ENCODE results near the gene SYNDIG1. TPM values are rescaled to one million over a fixed set of nuclear protein-coding genes. Genes with fewer than 3 reads are reported as not detected.

Gene SYNDIG1
- total RNA-seq, 4 donors from 2014 or later: 0.20 to 1.3 (median 0.66) TPM; not detected in 1

DNA sequence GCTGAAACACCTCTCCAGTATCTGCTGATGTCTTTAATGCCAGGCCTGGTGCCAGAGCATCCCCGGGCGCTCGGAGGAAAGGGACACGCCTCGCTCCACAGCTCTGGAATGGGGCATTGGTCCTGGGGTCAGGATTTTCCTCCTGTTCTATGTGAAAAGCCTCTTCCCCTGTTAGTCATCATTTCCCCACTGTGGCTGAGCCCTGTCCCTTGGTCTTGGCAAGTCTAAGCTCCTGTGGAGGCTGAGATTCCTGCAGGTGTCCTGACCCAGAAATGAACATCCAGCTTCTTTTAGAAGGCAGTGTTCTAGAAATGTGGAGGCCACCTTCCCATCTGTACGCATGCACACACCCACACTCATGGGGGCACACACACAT, 19.4 kb downstream of the SYNDIG1 start:
- H3K9me3 ChIP-seq: no peaks in the 10 kb centered on the region
- in situ Hi-C loops (cut with MboI; ENCODE audit: low sequenced_read_pairs in 4 of 4) (loop anchor here in 1 of 4 donors (25.0 kb wide), 1 partner anchor 101 kb away; no protein-coding TSS in a partner anchor), intact Hi-C loops (cut with DNase I; ENCODE audit: low total_unique reads) (no loop called here)
- H3K27ac ChIP-seq: no peak overlapping the region
- H3K27me3 ChIP-seq: no peaks in the 10 kb centered on the region
- no peak for DNase-seq
- H3K4me1 ChIP-seq: no peaks in the 10 kb centered on the region
- no peak for TF ChIP-seq POLR2A (IDR thresholded peaks at IDR 0.05)
- no peak for TF ChIP-seq CTCF (IDR thresholded peaks at IDR 0.05 in 4 of 5, conservative IDR thresholded peaks at IDR 0.05 in 1 of 5)
- ATAC-seq: no peak
- no peaks in the 10 kb centered on the region for H3K36me3 ChIP-seq
- H3K4me3 ChIP-seq: no peak overlapping the region

GRCh38 chr20:24489193-24489592, 19.8 kb downstream of the SYNDIG1 start:
- Histone ChIP-seq H3K27ac (no peak overlapping the region), H3K27me3 (no peaks in the 10 kb centered on the region), H3K4me1 (no peaks in the 10 kb centered on the region), H3K4me3 (no peak overlapping the region), H3K36me3 (no peaks in the 10 kb centered on the region), H3K9me3 (no peaks in the 10 kb centered on the region)
- ATAC-seq (no peak), DNase-seq (no peak)
- in situ Hi-C loops (cut with MboI; ENCODE audit: low sequenced_read_pairs in 4 of 4): loop anchor here in 1 of 4 donors (25.0 kb wide), 1 partner anchor 102 kb away; no protein-coding TSS in a partner anchor
- intact Hi-C loops (cut with DNase I; ENCODE audit: low total_unique reads): no loop called here
- TF ChIP-seq POLR2A (IDR thresholded peaks at IDR 0.05): no peak
- TF ChIP-seq CTCF (IDR thresholded peaks at IDR 0.05 in 4 of 5, conservative IDR thresholded peaks at IDR 0.05 in 1 of 5): no peak

DNA sequence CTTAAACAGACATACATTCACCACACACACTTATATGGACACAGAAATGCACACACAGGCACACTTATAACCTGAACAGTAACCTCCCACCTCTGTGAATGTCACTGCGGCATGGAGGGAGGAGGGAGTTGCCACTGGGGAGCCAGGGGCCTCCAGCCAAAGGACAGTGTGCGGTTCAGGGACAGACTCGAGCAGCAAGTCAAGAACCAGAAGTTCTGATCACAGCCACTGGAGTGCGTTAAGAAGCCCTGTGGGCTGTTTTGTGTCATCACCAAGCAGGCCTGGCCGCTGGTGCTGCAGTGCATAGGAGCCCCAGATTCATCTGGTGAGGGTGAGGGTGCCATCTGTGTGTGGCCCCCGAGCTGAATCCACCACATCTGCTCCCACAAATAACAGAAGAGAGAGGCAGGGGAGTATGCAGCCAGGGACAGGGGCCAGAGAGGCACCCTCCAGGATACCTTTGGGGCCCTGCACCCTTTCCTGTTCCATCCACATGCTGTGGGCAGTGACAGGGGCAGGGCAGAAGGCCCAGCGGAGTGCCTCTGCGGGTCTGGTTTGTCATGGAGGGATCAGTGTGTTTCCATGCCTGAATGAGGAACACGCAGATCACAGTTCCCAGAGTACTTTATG, 20.3 kb downstream of the SYNDIG1 start:
- no peaks in the 10 kb centered on the region for H3K9me3 ChIP-seq
- H3K4me3 ChIP-seq: no peak overlapping the region
- H3K27me3 ChIP-seq: no peaks in the 10 kb centered on the region
- in situ Hi-C loops (cut with MboI; ENCODE audit: low sequenced_read_pairs in 4 of 4) (loop anchor here in 1 of 4 donors (25.0 kb wide), 1 partner anchor 102 kb away; no protein-coding TSS in a partner anchor), intact Hi-C loops (cut with DNase I; ENCODE audit: low total_unique reads) (no loop called here)
- no peaks in the 10 kb centered on the region for H3K4me1 ChIP-seq
- H3K27ac ChIP-seq: no peak overlapping the region
- DNase-seq (no peak), ATAC-seq (no peak)
- H3K36me3 ChIP-seq: no peaks in the 10 kb centered on the region
- no peak for TF ChIP-seq CTCF (IDR thresholded peaks at IDR 0.05 in 4 of 5, conservative IDR thresholded peaks at IDR 0.05 in 1 of 5)
- no peak for TF ChIP-seq POLR2A (IDR thresholded peaks at IDR 0.05)

DNA sequence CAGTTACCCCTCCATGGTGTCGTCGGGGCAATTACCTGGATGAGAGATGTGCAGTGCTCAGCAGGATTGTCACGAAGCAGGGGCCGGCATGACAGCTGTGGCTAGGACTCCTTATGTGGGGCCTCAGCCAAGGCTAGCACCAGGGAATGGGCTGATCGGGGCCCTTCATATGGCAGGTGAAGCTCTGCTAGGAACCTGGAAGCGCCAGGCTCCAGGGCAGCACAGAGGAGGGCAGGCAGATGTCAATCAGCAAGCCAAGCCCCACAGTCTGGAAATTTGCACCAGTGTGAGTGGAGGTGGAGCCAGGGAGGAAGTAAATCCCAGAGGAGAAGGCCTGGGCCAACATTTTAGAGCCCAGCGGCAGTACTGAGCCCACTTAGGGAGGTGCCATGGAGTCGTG, 21.2 kb downstream of the SYNDIG1 start:
- Histone ChIP-seq H3K9me3 (no peaks in the 10 kb centered on the region), H3K4me3 (no peak overlapping the region), H3K27me3 (no peaks in the 10 kb centered on the region), H3K36me3 (no peaks in the 10 kb centered on the region), H3K4me1 (no peaks in the 10 kb centered on the region), H3K27ac (no peak overlapping the region)
- no peak for DNase-seq
- in situ Hi-C loops (cut with MboI; ENCODE audit: low sequenced_read_pairs in 4 of 4): loop anchor here in 1 of 4 donors (25.0 kb wide), 1 partner anchor 103 kb away; no protein-coding TSS in a partner anchor
- no peak for ATAC-seq
- intact Hi-C loops (cut with DNase I; ENCODE audit: low total_unique reads): no loop called here
- TF ChIP-seq CTCF (IDR thresholded peaks at IDR 0.05 in 4 of 5, conservative IDR thresholded peaks at IDR 0.05 in 1 of 5) (no peak), POLR2A (IDR thresholded peaks at IDR 0.05) (no peak)

All from gastrocnemius medialis (tissue), 4 donors.